Mucosa of descending colon (tissue), 3 donors: ENCODE data around the gene GABARAPL1. TPM values are rescaled to one million over a fixed set of nuclear protein-coding genes. Genes with fewer than 3 reads are reported as not detected.
"Not testable (repeated sequence)": the region's sequence is repeated elsewhere in the genome, so short reads cannot be mapped to it uniquely, and the experiment has no call there.

ENCODE experiments used
- ATAC-seq: fragments of 200-7000 bp; cut with Tn5 transposase; one replicate; pipeline ENCODE4 v1.9.1; 2020; ENCODE audit warnings: mild to moderate bottlenecking, moderate library complexity
- DNase-seq, 3 donors: peaks; one replicate each; pipeline ENCODE4 v3.0.0-alpha.2; 2020
- H3K36me3 ChIP-seq: fragments of 200-600 bp; one replicate; pipeline ENCODE4 v1.8.0; 2021; ENCODE audit warnings: low read depth, mild to moderate bottlenecking
- H3K4me1 ChIP-seq: fragments of 200-600 bp; one replicate; pipeline ENCODE4 v1.8.0; 2021; ENCODE audit warnings: low read depth, mild to moderate bottlenecking
- H3K4me3 ChIP-seq: fragments of 200-600 bp; one replicate; pipeline ENCODE4 v1.8.0; 2021; ENCODE audit warnings: mild to moderate bottlenecking
- H3K9me3 ChIP-seq: fragments of 200-600 bp; one replicate; pipeline ENCODE4 v1.8.0; 2021; ENCODE audit warnings: mild to moderate bottlenecking
- intact Hi-C, 2 donors: fragments of 100-400 bp; cut with DNase I in 1 of 2; cut with micrococcal nuclease in 1 of 2; formaldehyde crosslinking; loops; one replicate each; pipeline versions ENCODE4 v1.11.0 to v1.11.1; 2022; cut with DNase I, micrococcal nuclease
- total RNA-seq, 3 donors: library from RNA; stranded (reverse); fragmentation: NEBNext Ultra II Directional in 2 of 3; extraction: Animal tissue kit (Norgen Biotek cat#: 25700) in 2 of 3; gene quantifications; one replicate each; pipeline versions ENCODE4 v1.2.1 to v1.2.4, GENCODE V29; 2021 to 2023
- TF ChIP-seq, protein P1 (sequence below): fragments of 200-600 bp; IDR thresholded peaks from one replicate; pipeline ENCODE4 v1.8.0; 2022; ENCODE audit warnings: antibody characterized with exemption, mild to moderate bottlenecking
- donor health status: DM: no; HTN: no; CAD: no; lungs with moderate emphysema.
- donor health status: DM: no; HTN: no; CAD: no.
- donor health status: DM: no; HTN: yes; CAD: no.

The GABARAPL1 gene
- total RNA-seq, 3 donors from 2014 or later = 34.4 to 93.4 (median 41.0) TPM

DNA sequence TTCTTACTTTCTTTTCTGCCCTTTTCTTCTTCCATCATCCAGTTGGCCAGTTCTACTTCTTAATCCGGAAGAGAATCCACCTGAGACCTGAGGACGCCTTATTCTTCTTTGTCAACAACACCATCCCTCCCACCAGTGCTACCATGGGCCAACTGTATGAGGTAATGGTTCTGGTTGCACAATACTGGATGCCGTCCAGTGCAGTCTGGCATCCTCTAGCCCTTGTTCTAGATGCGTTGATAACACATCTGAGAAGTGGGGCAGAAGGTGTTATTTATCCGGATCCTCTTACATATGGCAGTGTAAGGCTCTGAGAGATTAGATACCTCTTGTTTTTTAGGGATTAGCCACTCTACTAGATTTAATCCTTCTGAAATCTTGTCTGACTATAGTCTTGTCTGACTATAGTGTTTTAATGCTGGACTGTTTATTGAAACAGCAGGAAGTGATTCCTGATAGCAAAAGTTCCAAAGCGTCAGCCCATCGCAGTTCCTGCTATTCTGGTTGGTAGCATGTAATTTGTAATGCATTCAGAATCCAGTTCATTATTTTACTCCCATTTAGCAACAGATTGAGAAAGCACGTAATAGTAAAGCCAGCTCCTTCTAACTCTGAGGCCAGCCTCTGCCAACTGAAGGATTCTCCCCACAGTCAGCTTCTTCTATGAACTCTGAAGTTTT is 7.9 kb downstream of the GABARAPL1 start:
- H3K36me3 ChIP-seq = peaks cover 7% of the 10 kb centered on the region
- no peaks in the 10 kb centered on the region for H3K4me1 ChIP-seq
- intact Hi-C loops = no loop called here
- TF ChIP-seq, protein P1, sequence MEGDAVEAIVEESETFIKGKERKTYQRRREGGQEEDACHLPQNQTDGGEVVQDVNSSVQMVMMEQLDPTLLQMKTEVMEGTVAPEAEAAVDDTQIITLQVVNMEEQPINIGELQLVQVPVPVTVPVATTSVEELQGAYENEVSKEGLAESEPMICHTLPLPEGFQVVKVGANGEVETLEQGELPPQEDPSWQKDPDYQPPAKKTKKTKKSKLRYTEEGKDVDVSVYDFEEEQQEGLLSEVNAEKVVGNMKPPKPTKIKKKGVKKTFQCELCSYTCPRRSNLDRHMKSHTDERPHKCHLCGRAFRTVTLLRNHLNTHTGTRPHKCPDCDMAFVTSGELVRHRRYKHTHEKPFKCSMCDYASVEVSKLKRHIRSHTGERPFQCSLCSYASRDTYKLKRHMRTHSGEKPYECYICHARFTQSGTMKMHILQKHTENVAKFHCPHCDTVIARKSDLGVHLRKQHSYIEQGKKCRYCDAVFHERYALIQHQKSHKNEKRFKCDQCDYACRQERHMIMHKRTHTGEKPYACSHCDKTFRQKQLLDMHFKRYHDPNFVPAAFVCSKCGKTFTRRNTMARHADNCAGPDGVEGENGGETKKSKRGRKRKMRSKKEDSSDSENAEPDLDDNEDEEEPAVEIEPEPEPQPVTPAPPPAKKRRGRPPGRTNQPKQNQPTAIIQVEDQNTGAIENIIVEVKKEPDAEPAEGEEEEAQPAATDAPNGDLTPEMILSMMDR = no peak
- ATAC-seq = peak; percentile 29
- H3K4me3 ChIP-seq = no peak overlapping the region
- no peaks in the 10 kb centered on the region for H3K9me3 ChIP-seq
- DNase-seq = peak in 1 of 3 donors; percentile 21

DNA sequence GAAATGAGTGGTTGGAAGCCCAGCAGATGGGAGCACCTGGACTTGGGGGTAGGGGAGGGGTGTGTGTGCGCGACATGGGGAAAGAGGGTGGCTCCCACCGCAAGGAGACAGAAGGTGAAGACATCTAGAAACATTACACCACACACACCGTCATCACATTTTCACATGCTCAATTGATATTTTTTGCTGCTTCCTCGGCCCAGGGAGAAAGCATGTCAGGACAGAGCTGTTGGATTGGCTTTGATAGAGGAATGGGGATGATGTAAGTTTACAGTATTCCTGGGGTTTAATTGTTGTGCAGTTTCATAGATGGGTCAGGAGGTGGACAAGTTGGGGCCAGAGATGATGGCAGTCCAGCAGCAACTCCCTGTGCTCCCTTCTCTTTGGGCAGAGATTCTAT is 9.2 kb downstream of the GABARAPL1 start:
- TF ChIP-seq, protein P1 = no peak
- DNase-seq = no peak
- ATAC-seq = no peak
- Histone ChIP-seq H3K9me3 (no peaks in the 10 kb centered on the region), H3K4me3 (no peak overlapping the region), H3K36me3 (peaks cover 7% of the 10 kb centered on the region), H3K4me1 (no peaks in the 10 kb centered on the region)
- intact Hi-C loops = no loop called here

DNA sequence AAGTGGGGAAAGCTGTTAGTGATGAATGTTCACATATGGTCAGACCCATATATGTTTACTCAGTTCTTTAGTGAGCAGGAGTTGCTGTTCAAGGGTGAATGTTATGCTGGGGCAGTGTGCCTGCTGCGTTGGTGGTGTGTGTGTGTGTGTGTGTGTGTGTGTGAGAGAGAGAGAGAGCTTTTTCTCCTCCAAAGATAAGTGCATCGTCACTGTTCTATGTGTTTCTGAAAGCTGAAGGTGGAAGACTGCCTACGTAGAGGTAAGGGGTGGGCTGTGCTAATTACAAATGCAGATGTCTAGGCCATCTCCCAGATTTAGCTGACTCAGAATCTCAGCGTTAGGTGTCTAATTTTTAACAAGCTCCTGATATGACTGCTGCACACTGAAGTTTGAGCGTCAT is 10.5 kb downstream of the GABARAPL1 start:
- intact Hi-C loops = no loop called here

DNA sequence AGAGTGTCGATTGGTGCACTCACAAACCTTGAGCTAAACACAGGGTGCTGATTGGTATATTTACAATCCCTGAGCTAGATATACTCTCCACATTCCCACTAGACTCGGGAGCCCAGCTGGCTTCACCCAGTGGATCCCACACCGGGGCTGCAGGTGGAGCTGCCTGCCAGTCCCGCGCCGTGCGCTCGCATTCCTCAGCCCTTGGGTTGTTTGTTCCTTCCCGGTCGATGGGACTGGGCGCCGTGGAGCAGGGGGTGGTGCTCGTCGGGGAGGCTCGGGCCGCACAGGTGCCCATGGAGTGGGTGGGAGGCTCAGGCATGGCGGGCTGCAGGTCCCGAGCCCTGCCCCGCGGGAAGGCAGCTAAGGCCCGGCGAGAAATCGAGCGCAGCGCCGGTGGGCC is 12.7 kb downstream of the GABARAPL1 start:
- H3K4me1 ChIP-seq, H3K36me3 ChIP-seq, H3K4me3 ChIP-seq, DNase-seq, intact Hi-C loops, H3K9me3 ChIP-seq, ATAC-seq: not testable (repeated sequence)

More for the DNA sequence above, 10.5 kb downstream of the GABARAPL1 start:
- H3K4me3 ChIP-seq = no peak overlapping the region
- no peaks in the 10 kb centered on the region for H3K4me1 ChIP-seq
- H3K9me3 ChIP-seq = no peaks in the 10 kb centered on the region
- DNase-seq (no peak), ATAC-seq (no peak)
- peaks cover 7% of the 10 kb centered on the region for H3K36me3 ChIP-seq
- TF ChIP-seq, protein P1 = no peak

DNA sequence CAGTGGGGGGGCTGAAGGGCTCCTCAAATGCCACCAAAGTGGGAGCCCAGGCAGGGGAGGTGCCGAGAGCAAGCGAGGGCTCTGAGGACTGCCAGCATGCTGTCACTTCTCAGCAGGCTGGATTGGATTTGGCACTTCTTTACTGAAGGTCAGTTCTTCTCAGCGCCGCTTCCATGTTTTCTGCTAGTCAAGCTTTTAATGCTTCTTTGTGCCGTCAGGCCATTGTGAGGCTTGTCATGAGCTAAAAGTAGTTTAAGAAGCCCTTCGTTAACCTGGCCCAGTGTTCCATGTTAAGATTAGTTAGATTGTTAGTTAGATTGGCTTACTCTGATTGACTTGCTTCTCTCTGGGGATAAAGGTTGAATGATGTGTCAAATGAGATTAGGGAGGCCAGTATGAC is 13.4 kb downstream of the GABARAPL1 start:
- peaks cover 2% of the 10 kb centered on the region for H3K36me3 ChIP-seq
- H3K4me1 ChIP-seq = no peaks in the 10 kb centered on the region
- H3K9me3 ChIP-seq = no peaks in the 10 kb centered on the region
- DNase-seq = no peak
- no peak overlapping the region for H3K4me3 ChIP-seq
- intact Hi-C loops = no loop called here
- TF ChIP-seq, protein P1 = no peak
- ATAC-seq = no peak

DNA sequence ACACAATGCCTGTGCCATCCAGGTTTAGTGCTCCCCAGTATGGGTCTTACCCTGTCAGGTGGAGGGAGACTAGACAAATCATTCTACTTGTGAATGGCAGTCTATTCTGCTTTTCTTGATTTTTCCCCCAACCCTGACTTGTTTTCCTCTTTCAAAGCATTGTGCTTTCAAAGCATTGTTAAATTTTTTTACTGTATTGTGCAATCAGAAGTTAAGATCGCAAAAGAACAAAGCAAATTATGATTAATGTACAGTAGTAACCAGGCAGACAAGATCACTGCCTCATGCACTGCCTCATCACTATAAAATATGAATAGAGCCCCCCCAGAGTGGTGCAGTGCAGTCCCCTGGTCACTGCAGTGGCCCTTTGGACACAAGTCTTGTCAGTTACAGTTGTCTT is 14.1 kb downstream of the GABARAPL1 start:
- H3K36me3 ChIP-seq = no peaks in the 10 kb centered on the region
- no peaks in the 10 kb centered on the region for H3K9me3 ChIP-seq
- intact Hi-C loops = no loop called here
- DNase-seq (no peak), ATAC-seq (no peak)
- H3K4me3 ChIP-seq = no peak overlapping the region
- H3K4me1 ChIP-seq = no peaks in the 10 kb centered on the region
- TF ChIP-seq, protein P1 = no peak
